HG02970 (cell line): Measurements from ENCODE around the gene PLTP.

Experiments used
- ATAC-seq: cut with Tn5 transposase; IDR thresholded peaks from one replicate; pipeline ENCODE4 v1.9.1; 2021; ENCODE audit warnings: mild to moderate bottlenecking, moderate library complexity, moderate number of reproducible peaks; ENCODE audit not compliant: unreplicated experiment, low FRiP score

The PLTP gene

GRCh38 chr20:45851501-45851900, 60.5 kb downstream of the PLTP start:
- ATAC-seq = no peak

GRCh38 chr20:45850926-45851325, 61.0 kb downstream of the PLTP start:
- no peak for ATAC-seq

GRCh38 chr20:45850238-45850637, 61.7 kb downstream of the PLTP start:
- ATAC-seq = no peak

DNA sequence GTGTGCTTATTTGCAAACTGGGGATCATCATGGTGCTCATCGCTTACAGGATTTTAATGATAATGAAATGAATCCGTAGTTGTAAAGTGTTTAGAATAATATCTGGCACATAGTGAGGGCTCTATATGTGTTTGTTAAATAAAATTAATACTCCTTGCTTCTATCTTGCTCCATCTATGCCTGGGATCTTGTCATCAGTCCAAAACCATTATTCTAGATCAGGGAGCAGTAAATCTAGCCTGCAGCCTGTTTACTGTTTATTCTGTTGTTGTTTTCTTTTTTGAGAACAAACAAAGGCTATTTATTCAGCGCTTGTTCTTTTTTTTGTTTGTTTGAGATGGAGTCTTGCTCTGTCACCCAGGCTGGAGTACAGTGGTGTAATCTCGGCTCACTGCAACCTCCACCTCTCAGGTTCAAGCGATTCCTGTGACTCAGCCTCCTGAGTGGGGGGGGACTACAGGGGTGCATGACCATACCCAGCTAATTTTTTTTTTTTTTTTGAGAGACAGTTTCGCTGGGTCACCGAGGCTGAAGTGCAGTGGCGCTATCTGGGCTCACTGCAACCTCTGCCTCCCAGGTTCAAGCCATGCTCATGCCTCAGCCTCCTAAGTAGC, 62.9 kb downstream of the PLTP start:
- ATAC-seq = no peak
